G401.6 (cell line): ENCODE data around the gene SERPINI2.

ENCODE experiments used
- FAIRE-seq: peaks from 2 replicates; lab custom pipeline; 2012; peaks lifted over from hg19 to GRCh38; lab: Jason Lieb, UNC

SERPINI2 gene

DNA sequence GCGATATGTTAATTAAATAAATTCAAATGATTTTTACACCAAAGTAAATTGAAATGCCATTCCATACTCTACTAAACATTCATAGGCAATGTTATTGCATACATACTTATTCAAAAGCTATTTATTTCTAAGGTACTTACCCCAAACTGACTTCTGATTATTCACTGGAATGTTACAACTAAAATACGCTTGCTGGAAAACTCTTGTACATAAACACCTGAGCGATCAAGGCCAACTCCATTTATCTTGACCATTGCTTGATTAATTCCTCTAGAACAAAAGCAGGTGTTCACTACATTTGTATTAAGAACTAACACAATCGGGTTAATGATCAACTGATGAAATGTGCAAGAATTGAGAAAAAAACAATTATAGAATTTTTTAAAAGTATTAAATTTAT, at the start of gene SERPINI2:
Gene SERPINI2 (minus strand): TSS at position 180 of the 400 bp plus-strand sequence. CDS start 2,208 bp downstream, outside the sequence.
- FAIRE-seq: no peak

DNA sequence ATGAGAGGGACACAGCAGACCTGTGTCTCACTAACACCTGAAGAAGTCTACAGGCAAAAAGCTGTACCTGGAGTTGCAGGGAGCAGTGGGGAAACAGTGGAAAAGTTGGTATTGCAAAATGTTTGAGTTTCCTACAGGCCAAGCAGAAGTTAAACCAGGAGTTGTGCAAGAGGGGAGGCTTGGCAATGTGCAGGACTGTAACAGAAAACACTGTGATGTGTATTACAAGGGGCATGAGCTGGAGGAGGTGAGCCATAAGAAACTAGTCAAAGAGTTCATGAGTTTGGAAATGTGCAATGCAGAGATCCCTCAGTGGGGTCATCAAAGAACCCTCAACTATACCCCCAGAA, 47.1 kb upstream of the SERPINI2 start:
- no peak for FAIRE-seq

GRCh38 chr3:167520266-167521005, 46.6 kb upstream of the SERPINI2 start:
- no peak for FAIRE-seq

DNA sequence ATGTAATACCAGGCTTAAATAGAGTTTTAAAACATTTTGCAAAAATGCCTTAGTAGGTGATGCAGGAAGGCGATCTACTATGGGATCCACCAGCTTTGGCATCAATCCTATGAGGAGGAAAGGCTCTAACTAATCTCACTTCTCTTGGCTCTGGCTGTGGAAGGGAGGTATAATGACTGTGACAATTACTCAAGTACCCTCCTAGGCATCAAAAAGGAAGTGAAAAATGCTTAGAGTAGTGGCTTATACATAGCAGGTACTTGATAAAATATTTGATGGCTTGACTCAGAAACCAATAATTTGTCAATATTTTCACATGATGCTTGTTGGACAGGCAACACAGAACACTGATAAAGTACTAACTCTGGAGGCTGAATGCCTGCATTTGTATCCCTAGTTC, 34.1 kb upstream of the SERPINI2 start:
- no peak for FAIRE-seq

DNA sequence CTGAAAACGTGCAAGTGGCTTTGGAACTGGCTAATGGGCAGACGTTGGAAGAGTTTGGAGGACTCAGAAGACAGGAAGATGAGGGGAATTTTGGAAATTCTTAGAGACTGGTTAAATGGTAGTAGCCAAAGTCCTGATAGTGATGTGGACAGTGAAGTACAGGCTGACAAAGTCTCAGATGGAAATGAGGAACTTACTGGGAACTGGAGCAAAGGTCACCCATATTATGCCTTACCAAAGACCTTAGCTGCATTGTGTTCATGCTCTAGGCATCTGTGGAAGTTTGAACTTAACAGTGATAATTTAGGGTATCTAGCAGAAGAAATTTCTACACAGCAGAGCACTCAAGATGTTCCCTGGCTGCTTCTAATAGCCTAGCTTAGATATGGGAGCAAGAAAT, 28.6 kb upstream of the SERPINI2 start:
- FAIRE-seq: no peak

DNA sequence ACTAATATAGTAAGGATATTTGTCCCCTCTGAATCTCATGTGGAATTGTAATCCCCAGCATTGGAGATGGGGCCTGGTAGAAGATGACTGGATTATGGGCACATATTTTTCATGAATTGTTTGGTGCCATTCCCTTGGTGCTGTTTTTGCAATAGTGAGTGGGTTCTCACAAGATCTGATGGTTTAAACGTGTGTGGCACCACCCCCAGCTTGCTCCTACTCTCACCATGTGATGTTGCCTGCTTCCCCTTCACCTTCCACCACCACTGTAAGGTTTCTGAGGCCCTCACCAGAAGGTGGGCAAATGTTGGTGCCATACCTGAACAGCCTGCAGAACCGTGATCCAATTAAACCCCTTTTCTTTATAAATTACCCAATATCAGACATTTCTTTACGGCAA, 28.1 kb upstream of the SERPINI2 start:
- FAIRE-seq: no peak

- no peak for FAIRE-seq
Observed at GRCh38 chr3:167497903-167498302, 24.1 kb upstream of the SERPINI2 start.

DNA sequence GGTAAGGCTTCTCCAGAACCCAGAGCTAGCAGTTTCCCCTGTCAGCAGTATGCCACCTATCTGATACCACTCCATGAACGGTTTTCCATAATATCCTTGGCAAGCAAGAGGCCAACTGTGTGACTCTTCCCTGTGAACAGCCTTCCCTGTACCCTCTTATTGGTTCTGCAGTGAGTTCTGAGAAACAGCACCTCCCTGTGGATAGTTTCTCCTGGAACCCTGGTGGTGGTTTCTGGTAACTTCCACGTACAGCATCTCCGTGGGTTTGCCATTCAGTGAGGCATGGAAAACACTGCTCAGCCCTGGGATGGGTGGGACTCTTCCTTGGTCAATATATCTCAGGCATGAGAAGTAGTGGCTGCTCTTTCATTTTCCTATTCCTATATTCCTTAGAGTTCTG, 19.4 kb upstream of the SERPINI2 start:
- FAIRE-seq: no peak

- FAIRE-seq: no peak
Observed at GRCh38 chr3:167491621-167492020, 17.8 kb upstream of the SERPINI2 start.

DNA sequence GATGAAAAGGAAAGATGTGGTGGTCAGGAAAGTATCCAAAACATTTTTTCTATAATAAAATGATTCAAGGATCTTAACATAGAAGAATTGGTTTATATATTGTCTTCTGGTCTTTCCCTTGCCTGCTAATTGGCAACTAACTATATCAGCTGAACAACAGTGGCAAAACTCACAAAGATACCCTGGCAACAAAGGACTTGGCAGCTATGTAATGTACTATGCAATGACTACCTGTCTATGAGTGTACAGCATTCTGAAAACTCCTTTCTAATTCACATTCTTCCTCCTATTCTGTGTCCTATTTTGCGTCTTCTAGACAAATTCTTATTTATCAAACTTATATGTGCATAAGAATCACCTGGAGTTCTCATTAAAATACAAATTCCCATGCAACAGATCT, 15.7 kb upstream of the SERPINI2 start:
- no peak for FAIRE-seq

GRCh38 chr3:167487556-167487955, 13.7 kb upstream of the SERPINI2 start:
- FAIRE-seq: no peak

DNA sequence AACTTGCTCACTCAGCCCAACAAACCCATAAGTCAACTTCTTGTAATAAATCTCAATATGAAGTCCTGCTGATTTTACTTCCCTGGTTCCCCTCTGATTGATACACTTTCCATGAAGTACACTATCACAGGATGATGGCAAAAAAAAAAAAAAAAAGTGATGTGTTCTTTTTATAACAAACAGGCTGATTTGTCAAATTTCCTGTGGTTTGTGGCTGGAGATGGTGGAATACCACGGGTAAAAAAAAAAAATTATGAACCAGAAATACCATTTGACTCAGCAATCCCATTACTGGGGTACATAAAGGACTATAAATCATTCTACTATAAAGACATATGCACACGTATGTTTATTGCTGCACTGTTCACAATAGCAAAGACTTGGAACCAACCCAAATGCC, 10.7 kb upstream of the SERPINI2 start:
- FAIRE-seq: no peak

DNA sequence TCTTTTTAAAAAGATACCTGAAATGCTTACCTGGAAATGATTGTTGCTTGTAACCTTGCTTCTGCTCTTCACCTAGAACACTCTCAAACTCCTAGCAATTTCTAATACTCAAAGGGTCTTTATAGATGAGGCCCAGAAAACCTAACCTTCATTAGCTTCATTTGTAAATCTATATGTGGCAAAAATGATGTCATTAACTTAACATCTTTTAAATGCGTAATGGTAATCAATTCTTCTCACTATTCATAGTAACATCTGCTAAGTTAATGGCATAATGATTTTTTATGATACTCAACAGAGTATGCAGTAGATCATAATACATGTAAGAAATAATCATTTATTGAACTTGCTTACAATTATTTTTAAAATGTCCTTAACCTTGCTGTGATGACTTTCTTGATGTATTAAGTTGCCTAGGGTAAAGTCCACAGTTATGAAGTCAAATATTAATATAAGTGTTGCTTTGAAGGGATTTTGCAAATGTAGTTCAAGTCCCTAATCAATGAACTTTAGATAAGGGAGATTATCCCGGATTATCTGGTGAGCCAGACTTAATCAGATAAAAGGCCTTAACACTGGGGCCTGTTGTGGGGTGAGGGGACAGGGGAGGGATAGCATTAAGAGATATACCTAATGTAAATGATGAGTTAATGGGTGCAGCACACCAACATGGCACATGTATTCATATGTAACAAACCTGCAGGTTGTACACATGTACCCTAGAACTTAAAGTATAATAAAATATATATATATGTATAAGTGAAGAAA, 10.1 kb upstream of the SERPINI2 start:
- FAIRE-seq: no peak

DNA sequence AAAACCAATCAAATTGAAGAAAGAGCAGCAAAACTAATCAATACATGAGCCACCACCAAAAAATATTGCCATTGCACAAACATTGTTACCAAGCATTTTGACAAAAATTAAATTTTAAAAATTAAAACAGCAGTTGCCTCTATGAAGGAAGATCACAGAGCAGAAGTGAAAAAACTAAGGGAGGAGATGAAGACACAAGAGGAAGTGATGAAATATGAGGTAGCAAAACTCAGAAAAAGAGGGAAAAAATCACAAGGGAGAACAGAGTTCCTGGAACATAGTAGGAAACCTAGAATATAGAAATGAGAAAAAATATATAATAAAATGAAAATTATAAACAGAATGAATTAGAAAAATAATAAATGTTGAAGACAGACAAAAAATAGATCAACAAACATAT, 7.3 kb upstream of the SERPINI2 start:
- no peak for FAIRE-seq

DNA sequence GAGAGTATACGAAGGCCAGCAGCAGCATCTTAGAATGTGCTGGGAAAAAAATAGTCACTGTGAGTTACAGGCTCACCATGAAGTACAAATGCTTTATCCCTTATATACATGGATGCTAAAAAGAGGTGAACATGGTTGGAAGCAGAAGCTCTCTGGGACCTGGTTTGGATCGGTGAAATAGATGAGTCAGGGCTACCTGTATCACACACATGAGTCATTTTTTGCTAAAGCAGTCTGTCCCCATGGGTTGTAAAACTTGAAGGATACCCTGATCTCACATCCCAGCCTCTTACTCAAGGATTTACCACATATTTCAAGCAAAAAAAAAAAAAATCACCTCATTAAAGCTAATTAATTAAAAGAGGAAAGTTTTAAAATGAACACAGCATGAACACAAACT, 6.9 kb upstream of the SERPINI2 start:
- FAIRE-seq: no peak

DNA sequence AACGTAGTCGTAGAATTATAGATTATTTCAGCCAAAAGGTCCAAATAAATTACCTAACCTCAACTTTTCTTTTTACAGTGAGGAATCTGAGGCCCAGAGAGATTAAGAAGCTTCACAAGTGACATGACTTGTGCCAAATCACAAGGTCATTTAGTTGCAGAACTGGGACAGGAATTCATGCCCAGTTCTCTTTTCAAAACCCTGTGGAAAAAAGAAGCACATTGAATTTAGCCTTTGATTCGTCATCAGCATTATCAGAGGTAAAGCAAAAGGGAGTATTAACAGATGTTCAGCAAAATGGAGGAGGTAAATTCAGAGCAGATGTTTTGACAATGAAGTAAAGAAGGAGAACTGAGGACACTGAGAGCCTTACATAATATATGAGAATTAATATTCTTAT, 4.5 kb downstream of the SERPINI2 start:
- FAIRE-seq: no peak

DNA sequence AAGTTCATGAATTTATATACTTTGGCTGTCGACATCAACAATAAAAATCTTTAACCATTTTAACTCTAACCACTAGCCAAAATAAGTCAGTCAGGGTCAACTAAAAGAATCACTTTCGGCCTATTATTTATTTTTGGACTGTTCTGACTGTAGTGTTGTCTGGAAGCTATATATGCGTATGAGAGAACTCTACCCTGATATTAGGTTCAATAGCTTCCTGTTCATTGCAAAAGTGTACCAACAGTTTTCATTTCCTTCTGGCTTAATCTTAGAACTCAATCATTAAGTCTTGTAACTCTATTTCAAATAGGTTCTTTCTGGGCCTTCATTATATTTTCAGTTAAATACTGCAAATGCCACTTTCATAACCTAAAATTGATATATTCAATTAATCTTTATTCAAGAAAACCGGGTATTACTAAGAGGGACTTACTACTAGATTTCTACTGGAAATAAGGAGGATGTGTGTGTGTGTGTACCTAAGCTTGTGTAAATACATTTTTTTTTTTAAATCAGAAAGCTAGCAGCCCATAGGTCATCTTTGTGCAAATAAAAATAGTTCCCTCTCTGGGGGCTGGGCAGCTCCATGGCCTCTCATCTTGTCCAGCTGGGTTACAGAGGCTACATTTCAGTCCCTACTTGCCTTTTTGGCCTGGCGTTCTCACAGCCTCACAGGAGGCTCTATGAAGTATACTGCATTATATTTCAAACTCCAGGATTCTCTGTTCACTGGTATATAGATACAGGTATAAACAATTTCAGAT, 5.8 kb downstream of the SERPINI2 start:
- no peak for FAIRE-seq

DNA sequence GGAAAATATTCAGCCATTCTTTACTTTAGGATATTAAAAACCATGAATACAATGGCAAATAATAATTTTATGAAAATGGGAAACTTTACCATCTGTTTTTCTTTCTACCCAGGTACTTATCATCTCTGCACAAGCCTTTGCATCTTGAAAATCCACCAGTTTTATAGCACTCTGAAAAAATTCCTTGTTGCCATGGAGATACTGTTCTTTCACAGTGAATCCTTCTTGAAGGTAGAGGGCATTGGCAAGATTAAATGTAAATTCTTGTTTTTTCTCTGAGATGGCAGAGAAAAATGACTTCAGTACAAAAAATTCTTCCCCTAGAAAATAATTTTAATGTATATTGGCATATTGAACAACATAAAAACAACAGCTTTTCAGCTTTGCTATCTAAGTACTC, 6.9 kb downstream of the SERPINI2 start:
- FAIRE-seq: no peak

- FAIRE-seq: no peak
Observed at GRCh38 chr3:167456157-167456799, 17.6 kb downstream of the SERPINI2 start.

DNA sequence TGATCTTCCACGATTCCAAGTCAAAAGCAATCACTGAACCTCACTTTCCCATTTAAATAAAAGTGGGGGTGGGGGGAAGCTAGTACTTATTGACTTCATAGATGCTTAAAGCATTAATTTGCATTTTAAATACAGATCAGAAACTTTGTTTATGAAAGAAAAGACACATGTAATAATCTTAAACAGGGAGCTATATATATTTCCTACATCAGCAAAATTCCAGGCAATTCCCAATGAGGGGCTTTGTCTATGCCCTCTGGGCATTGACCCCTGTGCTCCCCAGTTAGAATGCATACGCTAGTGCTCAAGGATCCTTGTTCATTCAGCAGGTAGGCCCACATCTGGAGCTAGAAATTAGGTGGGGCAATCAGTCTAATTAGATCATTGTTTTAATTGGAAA, 20.0 kb downstream of the SERPINI2 start:
- FAIRE-seq: no peak

GRCh38 chr3:167451282-167451681, 22.6 kb downstream of the SERPINI2 start:
- FAIRE-seq: no peak

- no peak for FAIRE-seq
Observed at GRCh38 chr3:167450675-167451074, 23.2 kb downstream of the SERPINI2 start.

GRCh38 chr3:167450195-167450594, 23.6 kb downstream of the SERPINI2 start:
- no peak for FAIRE-seq
